Endodermal cell (in vitro differentiated cells): Measurements from ENCODE around the gene ERBB4. TPM values are rescaled to one million over a fixed set of nuclear protein-coding genes. Genes with fewer than 3 reads are reported as not detected.

Experiments used
- DNase-seq: peaks from one replicate; pipeline ENCODE4 v3.0.0-alpha.2; 2017
- H3K27ac ChIP-seq: 2 replicates; pipeline ENCODE4 v1.5.1; 2013; ENCODE audit warnings: mild to moderate bottlenecking, low read depth, low read length, moderate library complexity
- H3K27me3 ChIP-seq: 2 replicates; pipeline ENCODE4 v1.6.1; 2013; ENCODE audit warnings: mild to moderate bottlenecking, low read length, moderate library complexity; ENCODE audit not compliant: insufficient read depth, control insufficient read depth, poor library complexity, severe bottlenecking
- H3K36me3 ChIP-seq: 2 replicates; pipeline ENCODE4 v1.7.0; 2013; ENCODE audit warnings: mild to moderate bottlenecking, low read length, moderate library complexity; ENCODE audit not compliant: control insufficient read depth, insufficient read depth
- H3K4me1 ChIP-seq: one replicate; pipeline ENCODE4 v1.7.0; 2013; ENCODE audit warnings: low read length; ENCODE audit not compliant: control insufficient read depth, insufficient read depth
- H3K4me3 ChIP-seq: 2 replicates; pipeline ENCODE4 v1.5.1; 2013; ENCODE audit warnings: mild to moderate bottlenecking, low read length, moderate library complexity
- H3K9ac ChIP-seq: 2 replicates; pipeline ENCODE4 v1.6.1; 2013; ENCODE audit warnings: mild to moderate bottlenecking, low read length, moderate library complexity; ENCODE audit not compliant: poor library complexity, severe bottlenecking; ENCODE audit errors: extremely low read depth
- H3K9me3 ChIP-seq: 2 replicates; pipeline ENCODE4 v1.6.1; 2013; ENCODE audit warnings: mild to moderate bottlenecking, low read length, moderate library complexity; ENCODE audit not compliant: control insufficient read depth
- H3K27ac Mint-ChIP-seq: 2 replicates; pipeline ENCODE4 v1.8.0; 2020; ENCODE audit warnings: mixed read lengths
- H3K27me3 Mint-ChIP-seq: 2 replicates; pipeline ENCODE4 v1.8.0; 2021; ENCODE audit warnings: mild to moderate bottlenecking, mixed read lengths; ENCODE audit not compliant: insufficient read depth
- H3K36me3 Mint-ChIP-seq: 2 replicates; pipeline ENCODE4 v1.8.0; 2020; ENCODE audit warnings: low read depth, mixed read lengths
- H3K4me1 Mint-ChIP-seq: 2 replicates; pipeline ENCODE4 v1.8.0; 2020; ENCODE audit warnings: mixed read lengths
- H3K4me3 Mint-ChIP-seq: 2 replicates; pipeline ENCODE4 v1.8.0; 2020; ENCODE audit warnings: mild to moderate bottlenecking, moderate library complexity, mixed read lengths
- H3K9me3 Mint-ChIP-seq: 2 replicates; pipeline ENCODE4 v1.8.0; 2020; ENCODE audit warnings: mild to moderate bottlenecking, mixed read lengths
- CTCF ChIP-seq: fragments of 200-600 bp; sonication (generic); conservative IDR thresholded peaks from 2 replicates; pipeline ENCODE4 v1.5.0; 2021; ENCODE audit warnings: antibody characterized with exemption, mild to moderate bottlenecking
- WGBS, 2 experiments: methylation state at CpG; one replicate each; pipeline versions ENCODE4 v1.1.5 to v1.1.7; 2013; ENCODE audit warnings: missing lambda C conversion rate in 2 of 2, mixed read lengths in 1 of 2; ENCODE audit not compliant: insufficient coverage in 1 of 2, insufficient read length in 1 of 2; 5-methylcytosine and 5-hydroxymethylcytosine counted together
- total RNA-seq, 2 donors: library from RNA; stranded (reverse); fragmentation: NEBNext Ultra II Directional in 1 of 2; extraction: Animal tissue kit (Norgen Biotek cat#: 25700) in 1 of 2; gene quantifications; 2 replicates in 1 of 2; 3 replicates in 1 of 2; pipeline ENCODE4 v1.2.1, GENCODE V29; 2021

Gene ERBB4
- total RNA-seq, 2 donors from 2014 or later, result 154 to 158 TPM

GRCh38 chr2:211513446-211513845 lies 1025.2 kb downstream of the ERBB4 start:
- H3K4me3 Mint-ChIP-seq, result no peak overlapping the region

GRCh38 chr2:211512806-211513205 lies 1025.8 kb downstream of the ERBB4 start:
- TF ChIP-seq CTCF, result no peak
- Mint-ChIP-seq H3K27ac (no peak overlapping the region), H3K9me3 (peaks cover 12% of the 10 kb centered on the region), H3K27me3 (no peaks in the 10 kb centered on the region), H3K4me3 (no peak overlapping the region), H3K36me3 (peaks cover 33% of the 10 kb centered on the region), H3K4me1 (peaks cover 4% of the 10 kb centered on the region)
- no peaks in the 10 kb centered on the region for H3K27me3 ChIP-seq
- no peak for DNase-seq
- H3K9me3 ChIP-seq, result no peaks in the 10 kb centered on the region
- no peaks in the 10 kb centered on the region for H3K4me1 ChIP-seq
- H3K36me3 ChIP-seq, result peaks cover 5% of the 10 kb centered on the region
- 84 to 86% methylated on average over 3 of the region's 3 CpGs for WGBS, 2 experiments
- H3K4me3 ChIP-seq, result no peak overlapping the region
- no peak overlapping the region for H3K9ac ChIP-seq
- H3K27ac ChIP-seq, result peak overlapping the region; percentile 87

More at GRCh38 chr2:211513446-211513845, 1025.2 kb downstream of the ERBB4 start:
- no peak for DNase-seq
- H3K9me3 Mint-ChIP-seq, result peaks cover 7% of the 10 kb centered on the region
- H3K4me1 Mint-ChIP-seq, result peaks cover 4% of the 10 kb centered on the region
- 69% methylated on average over 2 of the region's 3 CpGs; no CpG with 5 or more reads in 1 of the 2 experiments for WGBS, 2 experiments
- Histone ChIP-seq H3K27ac (peak overlapping the region; percentile 87), H3K4me3 (no peak overlapping the region), H3K9ac (no peak overlapping the region), H3K4me1 (no peaks in the 10 kb centered on the region), H3K27me3 (no peaks in the 10 kb centered on the region), H3K36me3 (peaks cover 5% of the 10 kb centered on the region), H3K9me3 (no peaks in the 10 kb centered on the region)
- H3K27ac Mint-ChIP-seq, result no peak overlapping the region
- peaks cover 32% of the 10 kb centered on the region for H3K36me3 Mint-ChIP-seq
- no peaks in the 10 kb centered on the region for H3K27me3 Mint-ChIP-seq
- TF ChIP-seq CTCF, result no peak

- H3K36me3 Mint-ChIP-seq, result peaks cover 44% of the 10 kb centered on the region
- peak; percentile 68 for TF ChIP-seq CTCF
- H3K4me3 ChIP-seq, result no peak overlapping the region
These were observed 1034.7 kb downstream of the ERBB4 start for GRCh38 chr2:211503856-211504255.

More at GRCh38 chr2:211503856-211504255, 1034.7 kb downstream of the ERBB4 start:
- no peak overlapping the region for H3K27ac ChIP-seq
- H3K4me1 ChIP-seq, result no peaks in the 10 kb centered on the region
- Mint-ChIP-seq H3K4me3 (no peak overlapping the region), H3K27me3 (no peaks in the 10 kb centered on the region), H3K9me3 (peaks cover 16% of the 10 kb centered on the region), H3K27ac (no peak overlapping the region), H3K4me1 (no peaks in the 10 kb centered on the region)
- DNase-seq, result peak; percentile 52
- peaks cover 5% of the 10 kb centered on the region for H3K9me3 ChIP-seq
- no peak overlapping the region for H3K9ac ChIP-seq
- H3K36me3 ChIP-seq, result no peaks in the 10 kb centered on the region
- no peaks in the 10 kb centered on the region for H3K27me3 ChIP-seq
